Large intestine (tissue), 3 donors: Measurements from ENCODE around the gene FAXDC2. TPM values are rescaled to one million over a fixed set of nuclear protein-coding genes. Genes with fewer than 3 reads are reported as not detected.
"Not testable (repeated sequence)": the region's sequence is repeated elsewhere in the genome, so short reads cannot be mapped to it uniquely, and the experiment has no call there.

Experiments used
- DNase-seq, 2 donors: peaks; one replicate each; pipeline versions ENCODE4 v3.0.0 to v3.0.0-alpha.2; 2013
- H3K27ac ChIP-seq: one replicate; pipeline ENCODE4 v1.5.1; 2013; ENCODE audit warnings: low read length
- H3K27me3 ChIP-seq: 2 replicates; pipeline ENCODE4 v1.6.1; 2013; ENCODE audit warnings: low read length; ENCODE audit not compliant: control insufficient read depth, insufficient read depth
- H3K36me3 ChIP-seq: 2 replicates; pipeline ENCODE4 v1.6.1; 2013; ENCODE audit warnings: low read length; ENCODE audit not compliant: control insufficient read depth, insufficient read depth
- H3K4me1 ChIP-seq: one replicate; pipeline ENCODE4 v1.6.1; 2013; ENCODE audit warnings: low read length; ENCODE audit not compliant: control insufficient read depth, insufficient read depth
- H3K4me3 ChIP-seq: one replicate; pipeline ENCODE4 v1.5.1; 2013; ENCODE audit warnings: low read length
- H3K9me3 ChIP-seq: one replicate; pipeline ENCODE4 v1.6.1; 2013; ENCODE audit warnings: mild to moderate bottlenecking, low read depth, low read length, moderate library complexity; ENCODE audit not compliant: control insufficient read depth
- WGBS: methylation state at CpG from one replicate; pipeline ENCODE4 v1.1.5; 2013; ENCODE audit warnings: low lambda C conversion rate; ENCODE audit not compliant: insufficient coverage; 5-methylcytosine and 5-hydroxymethylcytosine counted together
- polyA plus RNA-seq: library from polyadenylated mRNA; unstranded; fragments of 120-200 nt; gene quantifications from one replicate; pipeline ENCODE4 v1.2.1, GENCODE V29; 2013

FAXDC2 gene
- polyA plus RNA-seq, 1 donor, result 33.0 TPM

DNA sequence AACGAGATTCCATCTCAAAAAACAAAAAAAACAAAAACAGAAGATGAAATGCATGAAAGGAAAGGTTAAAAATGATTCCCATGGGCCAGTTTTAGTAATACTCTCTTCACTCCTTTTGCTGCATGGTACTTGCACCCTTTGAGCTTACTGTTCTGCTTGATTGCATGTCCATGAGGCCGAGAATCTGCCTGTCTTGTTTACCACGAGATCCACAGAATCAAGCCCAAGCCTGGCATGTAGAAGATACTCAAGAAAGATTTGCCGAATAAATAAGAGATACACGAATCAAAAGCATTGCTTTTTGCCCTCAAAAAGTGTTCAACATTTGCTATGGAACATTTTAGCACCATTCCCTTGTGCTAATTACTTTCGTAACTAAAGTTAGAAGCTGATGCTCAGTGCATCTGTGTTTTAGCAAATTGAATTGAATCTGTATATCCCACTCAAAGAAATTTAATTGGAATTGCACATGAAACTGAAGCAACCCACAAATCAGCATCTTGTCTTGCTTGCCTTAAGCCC is 1.1 kb downstream of the FAXDC2 start:
- no peak for DNase-seq
- no peaks in the 10 kb centered on the region for H3K9me3 ChIP-seq
- H3K27ac ChIP-seq, result no peak overlapping the region
- H3K4me1 ChIP-seq, result peaks cover 3% of the 10 kb centered on the region
- 77% methylated on average over 5 of the region's 6 CpGs for WGBS
- H3K36me3 ChIP-seq, result no peaks in the 10 kb centered on the region
- H3K27me3 ChIP-seq, result no peaks in the 10 kb centered on the region
- no peak overlapping the region for H3K4me3 ChIP-seq

DNA sequence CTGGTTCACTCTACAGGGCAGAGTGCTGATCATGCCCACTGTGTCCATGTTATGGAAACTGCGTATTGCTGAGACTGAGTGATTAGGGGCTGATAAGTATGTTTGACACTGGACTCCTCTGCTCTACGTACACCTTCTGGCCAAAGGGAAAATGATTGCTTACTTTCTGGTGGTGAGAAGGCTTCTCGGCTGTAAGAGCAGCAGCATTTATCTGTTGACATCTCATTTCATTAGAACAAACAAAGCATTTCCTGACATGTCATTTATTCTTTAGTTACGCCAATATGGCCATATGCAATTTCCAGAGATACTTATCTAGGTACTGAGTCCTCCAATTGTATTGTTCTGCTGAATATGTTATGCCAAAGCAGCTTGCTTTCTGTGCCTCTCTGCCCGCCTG is 5.6 kb downstream of the FAXDC2 start:
- H3K27ac ChIP-seq, result no peak overlapping the region
- no peaks in the 10 kb centered on the region for H3K36me3 ChIP-seq
- peak in 1 of 2 donors; percentile 12 for DNase-seq
- no peaks in the 10 kb centered on the region for H3K9me3 ChIP-seq
- no peaks in the 10 kb centered on the region for H3K27me3 ChIP-seq
- no peak overlapping the region for H3K4me3 ChIP-seq
- peaks cover 9% of the 10 kb centered on the region for H3K4me1 ChIP-seq
- WGBS, result 20% methylated on average over 1 of the region's 5 CpGs

DNA sequence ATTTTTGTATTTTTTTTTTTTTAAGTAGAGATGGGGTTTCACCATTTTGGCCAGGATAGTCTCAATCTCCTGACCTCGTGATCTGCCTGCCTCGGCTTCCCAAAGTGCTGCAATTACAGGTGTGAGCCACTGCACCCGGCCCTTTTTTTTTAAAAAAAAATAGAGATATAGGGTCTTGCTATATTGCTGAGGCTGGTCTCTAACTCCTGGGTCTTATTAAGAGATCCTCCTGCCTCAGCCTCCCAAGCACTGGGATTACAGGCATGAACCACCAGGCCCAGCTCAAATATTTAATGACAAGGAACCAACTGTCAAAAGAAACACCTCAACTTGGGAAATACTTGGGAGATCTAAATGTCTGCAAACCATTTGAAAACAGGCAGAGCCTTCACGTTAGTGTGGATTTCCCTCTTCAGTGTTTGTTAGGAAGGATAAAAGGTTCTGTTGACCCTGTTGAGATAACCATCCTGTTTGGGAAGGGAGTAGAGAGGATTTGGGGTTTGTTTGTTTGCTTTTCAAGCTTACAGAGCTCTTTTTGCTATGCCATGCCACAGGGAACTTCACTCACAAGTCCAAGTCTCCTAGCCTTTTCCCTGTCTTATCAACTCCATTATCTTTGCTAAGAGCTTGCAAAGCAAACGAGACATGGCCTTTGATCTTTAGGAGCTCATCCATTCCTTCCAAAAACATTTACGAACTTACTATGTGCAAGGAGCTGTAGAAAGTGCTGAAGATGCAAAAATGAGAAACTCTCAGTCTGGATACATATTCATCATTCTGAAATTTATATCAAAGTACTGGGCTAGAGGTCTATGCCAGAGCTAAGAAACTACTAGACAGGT is 7.5 kb downstream of the FAXDC2 start:
- Histone ChIP-seq H3K27ac (peak overlapping the region; percentile 20), H3K36me3 (no peaks in the 10 kb centered on the region), H3K27me3 (no peaks in the 10 kb centered on the region), H3K4me3 (no peak overlapping the region), H3K9me3 (no peaks in the 10 kb centered on the region), H3K4me1 (peaks cover 10% of the 10 kb centered on the region)
- peak in 1 of 2 donors; percentile 29 for DNase-seq
- no CpG with 5 or more reads among the region's 6 CpGs for WGBS

DNA sequence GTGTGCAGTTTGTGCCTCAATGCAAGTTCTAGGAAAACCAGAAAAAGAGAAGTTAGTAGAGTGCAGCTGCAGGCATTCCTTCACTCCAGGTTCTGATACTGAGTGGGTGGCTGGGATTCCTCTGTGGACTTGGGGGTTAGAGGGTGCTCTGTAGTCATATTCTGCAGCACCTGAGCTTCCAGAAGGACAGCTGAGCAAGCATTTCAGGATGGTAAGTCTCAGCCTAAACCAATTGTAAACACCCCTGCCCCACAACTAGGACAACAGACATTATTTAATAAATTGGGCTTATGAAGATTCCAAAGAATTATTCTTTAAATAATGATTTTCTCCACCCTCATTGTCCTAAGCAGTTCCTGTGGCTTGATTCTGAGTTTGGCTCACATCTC is 9.1 kb downstream of the FAXDC2 start:
- DNase-seq, result no peak
- Histone ChIP-seq H3K27me3 (no peaks in the 10 kb centered on the region), H3K36me3 (no peaks in the 10 kb centered on the region), H3K27ac (no peak overlapping the region), H3K9me3 (no peaks in the 10 kb centered on the region), H3K4me1 (peaks cover 23% of the 10 kb centered on the region), H3K4me3 (no peak overlapping the region)

- no CpG with 5 or more reads among the region's 6 CpGs for WGBS
- Histone ChIP-seq H3K4me1 (peaks cover 28% of the 10 kb centered on the region), H3K27ac (no peak overlapping the region)
Measured at GRCh38 chr5:154840435-154841272, 9.7 kb downstream of the FAXDC2 start.

GRCh38 chr5:154837009-154837901 is 13.1 kb downstream of the FAXDC2 start:
- H3K4me3 ChIP-seq, result no peak overlapping the region
- H3K9me3 ChIP-seq, result no peaks in the 10 kb centered on the region
- DNase-seq, result peak in 1 of 2 donors; percentile 84
- WGBS, result no CpG with 5 or more reads among the region's 6 CpGs
- peaks cover 32% of the 10 kb centered on the region for H3K4me1 ChIP-seq
- no peaks in the 10 kb centered on the region for H3K36me3 ChIP-seq
- H3K27me3 ChIP-seq, result no peaks in the 10 kb centered on the region
- peak overlapping the region; percentile 67 for H3K27ac ChIP-seq

More at GRCh38 chr5:154840435-154841272, 9.7 kb downstream of the FAXDC2 start:
- Histone ChIP-seq H3K36me3 (no peaks in the 10 kb centered on the region), H3K27me3 (no peaks in the 10 kb centered on the region), H3K9me3 (no peaks in the 10 kb centered on the region), H3K4me3 (no peak overlapping the region)
- no peak for DNase-seq

GRCh38 chr5:154836225-154836624 is 14.2 kb downstream of the FAXDC2 start:
- H3K9me3 ChIP-seq, result no peaks in the 10 kb centered on the region
- H3K36me3 ChIP-seq, result peaks cover 4% of the 10 kb centered on the region
- no CpG with 5 or more reads among the region's 6 CpGs for WGBS
- H3K27ac ChIP-seq, result no peak overlapping the region
- no peak for DNase-seq
- H3K4me3 ChIP-seq, result no peak overlapping the region
- peaks cover 32% of the 10 kb centered on the region for H3K4me1 ChIP-seq
- H3K27me3 ChIP-seq, result no peaks in the 10 kb centered on the region

DNA sequence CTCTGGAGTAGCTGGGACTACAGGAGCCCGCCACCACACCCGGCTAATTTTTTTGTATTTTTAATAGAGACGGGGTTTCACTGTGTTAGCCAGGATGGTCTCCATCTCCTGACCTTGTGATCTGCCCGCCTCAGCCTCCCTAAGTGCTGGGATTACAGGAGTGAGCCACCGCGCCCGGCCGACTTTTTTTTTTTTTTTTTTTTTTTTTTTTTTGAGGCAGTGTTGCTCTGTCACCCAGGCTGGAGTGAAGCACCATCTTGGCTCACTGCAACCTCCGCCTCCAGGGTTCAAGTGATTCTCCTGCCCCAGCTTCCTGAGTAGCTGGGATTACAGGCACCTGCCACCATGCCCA is 14.7 kb downstream of the FAXDC2 start:
- H3K27ac ChIP-seq, H3K9me3 ChIP-seq, H3K4me3 ChIP-seq, H3K36me3 ChIP-seq, DNase-seq, H3K27me3 ChIP-seq: not testable (repeated sequence)
- no CpG with 5 or more reads among the region's 9 CpGs for WGBS
- peaks cover 32% of the 10 kb centered on the region for H3K4me1 ChIP-seq

DNA sequence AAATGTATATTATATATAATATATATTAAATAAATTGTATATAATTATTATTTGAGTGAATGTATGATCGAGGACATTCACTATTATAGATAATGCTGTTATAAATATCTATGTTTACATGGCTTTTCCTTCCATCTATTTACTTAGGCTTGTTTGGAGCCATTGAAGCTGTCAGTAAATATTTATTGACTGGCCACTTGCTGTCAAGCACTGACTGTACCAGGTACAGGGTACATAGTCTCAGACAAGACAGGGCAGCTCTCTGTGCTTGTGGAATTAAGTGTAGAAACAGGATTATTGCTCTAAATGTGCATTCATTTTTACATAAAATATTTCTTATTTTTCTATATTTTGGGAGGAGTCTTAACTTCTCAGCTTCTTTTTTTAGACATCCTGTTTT is 16.4 kb downstream of the FAXDC2 start:
- peak overlapping the region; percentile 72 for H3K27ac ChIP-seq
- H3K27me3 ChIP-seq, result no peaks in the 10 kb centered on the region
- H3K4me3 ChIP-seq, result no peak overlapping the region
- peaks cover 25% of the 10 kb centered on the region for H3K36me3 ChIP-seq
- DNase-seq, result no peak
- H3K4me1 ChIP-seq, result peaks cover 32% of the 10 kb centered on the region
- 60% methylated on average over 1 of the region's 1 CpG for WGBS
- no peaks in the 10 kb centered on the region for H3K9me3 ChIP-seq

- H3K4me1 ChIP-seq, result peaks cover 27% of the 10 kb centered on the region
- WGBS, result no CpG with 5 or more reads among the region's 3 CpGs
Measured at GRCh38 chr5:154832804-154833203, 17.6 kb downstream of the FAXDC2 start.

More at GRCh38 chr5:154832804-154833203, 17.6 kb downstream of the FAXDC2 start:
- H3K9me3 ChIP-seq, H3K27ac ChIP-seq, H3K27me3 ChIP-seq, H3K4me3 ChIP-seq, DNase-seq: not testable (repeated sequence)
- peaks cover 31% of the 10 kb centered on the region for H3K36me3 ChIP-seq
